ENCODE results near the gene RNF223. TPM values are rescaled to one million over a fixed set of nuclear protein-coding genes. Genes with fewer than 3 reads are reported as not detected.
"Not testable (repeated sequence)": the region's sequence is repeated elsewhere in the genome, so short reads cannot be mapped to it uniquely, and the experiment has no call there.

Gene RNF223
- total RNA-seq, 1 donor from 2014 or later: 0.10 TPM

DNA sequence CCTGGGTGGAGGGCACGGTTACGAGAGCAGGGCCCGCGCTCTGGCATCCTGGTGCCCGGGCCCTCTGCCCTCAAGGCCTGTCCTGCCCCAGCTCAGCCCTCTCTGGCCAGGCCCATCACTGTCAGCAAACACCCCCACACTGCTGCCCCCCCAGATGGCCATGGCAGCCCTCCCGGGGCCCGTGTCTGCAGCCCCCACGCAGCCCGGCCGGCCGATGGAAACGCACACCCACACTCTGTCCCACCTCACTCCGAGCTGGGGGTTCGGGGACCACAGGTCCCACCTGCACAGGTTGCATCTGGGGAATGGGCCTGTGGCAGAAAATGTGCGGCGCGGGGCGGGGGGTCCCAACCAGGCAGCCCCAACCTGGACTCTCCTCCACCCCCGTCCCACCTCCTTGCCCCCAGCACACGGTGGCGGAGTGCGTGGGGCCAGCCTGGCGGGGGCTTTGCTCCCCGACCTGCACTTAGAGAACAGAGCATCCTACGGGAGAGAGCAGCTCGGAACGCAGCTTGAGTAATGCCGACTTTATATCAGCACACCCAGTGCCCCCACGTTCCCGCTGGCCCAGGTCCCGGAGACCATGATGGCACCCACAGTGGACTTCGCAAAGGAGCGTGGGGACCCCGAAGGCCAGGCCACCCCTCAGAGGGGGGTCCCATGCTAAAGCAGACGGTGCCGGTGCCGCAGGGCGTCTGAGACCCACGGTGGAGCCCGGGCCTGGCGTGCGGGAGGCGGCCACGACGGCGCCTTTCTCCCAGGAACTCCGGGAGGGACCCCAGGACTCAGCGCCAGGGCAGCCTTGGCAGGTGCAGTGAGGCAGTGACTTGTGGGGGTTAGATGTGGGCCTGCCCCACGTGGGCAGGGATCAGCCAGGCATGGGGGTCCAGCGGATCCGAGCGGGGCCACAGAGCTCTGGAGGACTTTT is 7.5 kb upstream of the RNF223 start:
- no peak for DNase-seq (ENCODE audit: low spot score)
- Mint-ChIP-seq H3K4me3 (no peak overlapping the region), H3K27ac (no peak overlapping the region), H3K36me3 (ENCODE audit: low read depth) (no peaks in the 10 kb centered on the region), H3K4me1 (ENCODE audit: low read depth) (no peaks in the 10 kb centered on the region), H3K27me3 (ENCODE audit: insufficient read depth) (no peaks in the 10 kb centered on the region), H3K9me3 (no peaks in the 10 kb centered on the region)
- intact Hi-C loops (cut with micrococcal nuclease): no loop called here

DNA sequence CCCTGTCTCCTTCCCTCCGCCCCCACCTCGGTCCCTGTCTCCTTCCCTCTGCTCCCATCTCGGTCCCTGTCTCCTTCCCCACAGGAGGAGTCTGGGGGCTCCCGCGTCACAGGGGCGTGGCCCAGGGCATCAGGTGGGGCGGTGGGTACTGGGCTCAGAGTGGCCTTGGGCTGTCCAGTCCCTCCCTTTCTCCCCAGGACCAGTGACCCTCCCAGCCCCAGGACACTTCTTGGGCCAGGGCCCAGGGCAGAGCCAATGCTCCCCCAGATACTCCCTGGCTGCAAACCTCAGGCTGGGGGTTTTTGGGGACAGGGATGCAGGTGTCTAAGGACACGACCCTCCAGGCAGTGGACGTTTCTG is 6.8 kb upstream of the RNF223 start:
- Mint-ChIP-seq H3K4me1 (ENCODE audit: low read depth) (no peaks in the 10 kb centered on the region), H3K9me3 (no peaks in the 10 kb centered on the region), H3K36me3 (ENCODE audit: low read depth) (no peaks in the 10 kb centered on the region), H3K27ac (no peak overlapping the region), H3K4me3 (no peak overlapping the region), H3K27me3 (ENCODE audit: insufficient read depth) (no peaks in the 10 kb centered on the region)
- DNase-seq (ENCODE audit: low spot score): no peak
- intact Hi-C loops (cut with micrococcal nuclease): no loop called here

DNA sequence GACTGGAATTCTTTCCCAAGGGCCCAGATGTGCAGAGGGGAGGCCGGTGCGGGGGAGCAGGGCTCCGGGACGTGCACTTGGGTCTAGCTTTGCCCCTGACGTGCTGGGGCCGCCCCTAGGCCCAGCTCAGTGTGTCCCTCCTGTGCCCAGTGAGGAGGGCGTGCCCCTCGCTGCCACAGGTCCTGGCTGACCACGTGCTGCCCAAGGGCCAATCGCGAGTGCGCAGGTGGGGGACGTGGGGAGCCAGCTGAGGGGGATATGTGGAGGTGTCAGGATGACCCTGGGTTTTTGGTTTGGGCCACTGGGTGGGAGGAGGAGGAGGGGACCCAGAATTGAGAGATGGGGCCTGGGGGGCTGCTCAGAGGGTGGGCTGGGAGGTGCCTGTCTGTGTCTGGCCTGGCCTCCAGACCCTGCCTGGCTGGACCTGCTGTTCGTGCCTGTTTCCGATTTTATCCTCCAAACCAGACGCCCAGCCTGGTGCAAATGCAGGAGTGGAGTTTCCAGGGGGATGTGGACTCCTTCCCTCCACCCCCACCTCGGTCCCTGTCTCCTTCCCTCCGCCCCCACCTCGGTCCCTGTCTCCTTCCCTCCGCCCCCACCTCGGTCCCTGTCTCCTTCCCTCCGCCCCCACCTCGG is 6.1 kb upstream of the RNF223 start:
- Mint-ChIP-seq H3K9me3 (no peaks in the 10 kb centered on the region), H3K4me3 (no peak overlapping the region), H3K27me3 (ENCODE audit: insufficient read depth) (no peaks in the 10 kb centered on the region), H3K4me1 (ENCODE audit: low read depth) (no peaks in the 10 kb centered on the region), H3K36me3 (ENCODE audit: low read depth) (no peaks in the 10 kb centered on the region), H3K27ac (no peak overlapping the region)
- intact Hi-C loops (cut with micrococcal nuclease): no loop called here
- no peak for DNase-seq (ENCODE audit: low spot score)

DNA sequence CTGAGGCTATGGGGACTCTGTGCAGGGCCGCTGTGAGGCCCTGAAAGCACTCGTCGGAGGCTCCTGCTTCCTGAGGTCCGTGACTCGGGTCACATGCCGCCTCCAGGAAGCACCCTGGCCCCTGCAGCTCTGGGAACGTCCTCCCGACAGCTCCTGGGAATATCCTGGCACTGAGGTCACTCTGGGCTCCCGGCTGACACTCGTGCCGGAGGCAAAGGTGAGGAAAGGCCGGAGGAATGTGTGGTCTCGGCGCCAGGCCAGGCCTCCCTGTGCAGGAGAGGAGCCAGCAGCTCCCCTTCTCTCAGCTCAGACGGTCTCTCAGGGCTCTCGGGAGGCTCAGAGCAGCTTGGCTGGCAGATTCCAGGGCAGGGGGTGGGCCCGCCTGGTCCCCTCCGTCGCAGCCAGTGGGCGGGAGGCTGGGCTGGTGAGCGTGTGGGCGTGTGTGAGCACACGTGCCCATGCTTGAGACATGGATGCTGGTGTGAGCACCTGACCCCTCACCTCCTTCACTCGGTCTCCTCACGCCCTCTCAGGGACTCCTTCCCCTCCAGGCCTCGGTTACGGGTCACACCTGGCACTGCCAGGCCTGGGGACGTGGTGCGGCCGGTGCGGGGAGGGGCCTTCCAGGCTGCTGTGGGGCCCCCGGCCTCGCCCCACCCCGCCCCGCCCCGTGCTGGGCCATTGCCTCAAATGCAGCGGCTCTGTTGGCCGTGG is 5.5 kb upstream of the RNF223 start:
- Mint-ChIP-seq H3K27me3 (ENCODE audit: insufficient read depth) (no peaks in the 10 kb centered on the region), H3K4me3 (no peak overlapping the region), H3K9me3 (no peaks in the 10 kb centered on the region), H3K4me1 (ENCODE audit: low read depth) (no peaks in the 10 kb centered on the region), H3K36me3 (ENCODE audit: low read depth) (no peaks in the 10 kb centered on the region), H3K27ac (no peak overlapping the region)
- intact Hi-C loops (cut with micrococcal nuclease): no loop called here
- no peak for DNase-seq (ENCODE audit: low spot score)

DNA sequence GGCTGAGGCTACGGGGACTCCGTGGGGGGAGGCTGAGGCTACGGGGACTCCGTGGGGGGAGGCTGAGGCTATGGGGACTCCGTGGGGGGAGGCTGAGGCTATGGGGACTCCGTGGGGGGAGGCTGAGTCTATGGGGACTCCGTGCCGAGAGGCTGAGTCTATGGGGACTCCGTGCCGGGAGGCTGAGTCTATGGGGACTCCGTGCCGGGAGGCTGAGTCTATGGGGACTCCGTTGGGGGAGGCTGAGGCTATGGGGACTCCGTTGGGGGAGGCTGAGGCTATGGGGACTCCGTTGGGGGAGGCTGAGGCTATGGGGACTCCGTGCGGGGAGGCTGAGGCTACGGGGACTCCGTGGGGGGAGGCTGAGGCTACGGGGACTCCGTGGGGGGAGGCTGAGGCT is 3.3 kb upstream of the RNF223 start:
- H3K27me3 Mint-ChIP-seq (ENCODE audit: insufficient read depth); H3K4me1 Mint-ChIP-seq (ENCODE audit: low read depth); H3K9me3 Mint-ChIP-seq; H3K4me3 Mint-ChIP-seq; intact Hi-C loops (cut with micrococcal nuclease); DNase-seq (ENCODE audit: low spot score); H3K27ac Mint-ChIP-seq; H3K36me3 Mint-ChIP-seq (ENCODE audit: low read depth): not testable (repeated sequence)

DNA sequence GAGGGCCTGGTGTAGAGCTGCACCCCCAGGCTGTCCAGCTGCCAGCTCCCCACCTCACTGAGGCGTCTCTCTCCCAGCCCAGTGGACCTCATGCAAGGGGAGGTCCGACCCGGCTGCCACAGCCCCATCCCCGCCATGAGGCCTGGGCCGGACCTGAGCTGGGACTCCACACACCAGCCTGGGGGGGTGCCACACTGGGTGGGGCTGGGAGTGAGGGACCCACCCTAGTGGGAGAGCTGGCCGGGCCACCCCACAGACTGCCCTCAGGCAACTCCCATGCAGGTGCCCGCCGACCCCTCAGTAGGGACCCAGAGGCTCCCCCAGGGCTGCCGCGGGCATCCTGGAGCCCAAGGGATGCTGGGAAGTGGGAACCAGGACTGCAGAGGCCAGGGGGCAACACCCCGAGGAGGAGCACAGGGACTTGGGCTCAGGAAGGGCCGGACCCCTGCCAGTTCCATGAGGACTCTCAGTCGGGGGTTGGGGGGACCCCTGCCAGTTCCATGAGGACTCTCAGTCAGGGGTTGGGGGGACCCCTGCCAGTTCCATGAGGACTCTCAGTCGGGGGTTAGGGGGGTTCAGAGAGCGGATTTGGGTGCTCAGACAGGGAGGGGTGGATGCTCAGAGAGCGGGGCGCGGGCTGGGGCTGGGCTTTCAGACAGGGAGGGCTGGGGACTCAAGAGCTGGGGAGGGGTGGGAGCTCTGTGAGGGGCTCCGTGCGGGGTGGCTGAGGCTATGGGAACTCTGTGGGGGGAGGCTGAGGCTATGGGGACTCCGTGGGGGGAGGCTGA is 1.2 kb upstream of the RNF223 start:
- Mint-ChIP-seq H3K36me3 (ENCODE audit: low read depth) (no peaks in the 10 kb centered on the region), H3K4me1 (ENCODE audit: low read depth) (no peaks in the 10 kb centered on the region), H3K27me3 (ENCODE audit: insufficient read depth) (peaks cover 3% of the 10 kb centered on the region), H3K4me3 (no peak overlapping the region), H3K9me3 (no peaks in the 10 kb centered on the region), H3K27ac (no peak overlapping the region)
- intact Hi-C loops (cut with micrococcal nuclease): no loop called here
- DNase-seq (ENCODE audit: low spot score): no peak

DNA sequence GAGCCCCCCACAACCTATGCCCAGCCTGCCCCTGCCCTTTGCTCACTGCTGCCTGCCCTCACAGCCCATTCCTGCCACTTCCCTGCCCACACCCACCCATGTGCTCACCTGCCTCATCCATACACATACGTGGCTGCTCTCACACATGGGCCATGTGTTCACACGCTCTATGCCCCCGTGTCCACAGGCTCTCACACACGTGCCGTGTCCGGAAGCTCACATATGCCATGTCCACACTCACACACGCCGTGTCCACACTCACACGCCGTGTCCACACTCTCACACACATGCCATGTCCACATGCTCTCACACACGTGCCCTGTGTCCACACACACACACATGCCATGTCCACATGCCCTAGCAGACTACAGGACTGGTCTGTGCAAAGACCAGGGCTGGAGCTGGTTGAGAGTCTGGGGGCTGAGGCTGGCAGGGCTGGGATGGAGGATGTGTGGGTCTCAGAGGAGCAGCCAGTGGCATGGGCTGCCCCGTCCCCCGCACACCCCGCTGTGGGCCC is 583 bp upstream of the RNF223 start:
- intact Hi-C loops (cut with micrococcal nuclease): no loop called here
- Mint-ChIP-seq H3K27ac (no peak overlapping the region), H3K27me3 (ENCODE audit: insufficient read depth) (peaks cover 3% of the 10 kb centered on the region), H3K9me3 (no peaks in the 10 kb centered on the region), H3K36me3 (ENCODE audit: low read depth) (no peaks in the 10 kb centered on the region), H3K4me3 (no peak overlapping the region), H3K4me1 (ENCODE audit: low read depth) (no peaks in the 10 kb centered on the region)
- no peak for DNase-seq (ENCODE audit: low spot score)

DNA sequence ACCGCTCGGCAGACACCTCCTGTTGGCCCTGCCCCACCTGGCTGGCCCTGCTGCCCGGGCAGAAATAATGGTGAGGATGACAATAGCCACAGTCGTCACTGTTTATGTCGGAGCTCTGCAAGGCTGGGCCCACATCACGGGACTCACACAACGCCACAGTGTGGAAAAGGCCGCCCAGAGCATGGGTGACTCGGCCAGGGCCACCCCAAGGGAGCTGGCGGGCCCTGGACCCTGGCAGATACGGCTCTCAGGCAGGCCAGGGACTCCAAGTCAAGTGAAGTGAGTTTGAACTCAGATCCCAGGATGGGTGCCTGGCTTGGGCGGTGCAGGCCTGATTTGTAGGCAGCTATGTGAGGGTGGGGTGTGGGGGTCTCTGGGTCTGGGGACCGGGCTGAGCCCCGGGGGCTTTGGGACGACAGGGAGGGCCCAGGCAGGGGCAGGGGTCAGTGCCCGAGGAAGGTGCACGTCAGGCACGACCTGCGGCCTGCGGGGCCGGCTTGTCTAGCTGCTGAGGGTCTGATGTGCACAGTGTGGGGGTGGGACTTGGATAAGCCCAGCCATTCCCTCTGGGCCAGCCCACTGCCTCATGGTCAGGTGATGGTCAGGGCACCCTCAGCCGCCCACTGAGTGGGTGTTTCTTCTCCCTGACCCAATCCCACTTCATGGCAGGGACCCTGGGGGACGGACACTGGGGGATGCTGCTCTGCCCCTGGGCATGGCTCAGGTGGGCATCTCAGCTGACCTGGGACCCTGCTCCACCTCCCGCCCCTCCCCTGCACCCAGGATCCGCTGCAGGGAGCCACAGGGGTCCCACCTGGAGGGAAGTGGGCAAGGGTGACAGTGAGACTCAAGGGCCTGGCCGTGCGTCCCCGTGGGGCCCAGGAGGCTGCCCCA is 1.0 kb downstream of the RNF223 start:
- Mint-ChIP-seq H3K4me1 (ENCODE audit: low read depth) (no peaks in the 10 kb centered on the region), H3K36me3 (ENCODE audit: low read depth) (no peaks in the 10 kb centered on the region), H3K27me3 (ENCODE audit: insufficient read depth) (peaks cover 3% of the 10 kb centered on the region), H3K4me3 (no peak overlapping the region), H3K9me3 (no peaks in the 10 kb centered on the region), H3K27ac (no peak overlapping the region)
- intact Hi-C loops (cut with micrococcal nuclease): no loop called here
- DNase-seq (ENCODE audit: low spot score): no peak

DNA sequence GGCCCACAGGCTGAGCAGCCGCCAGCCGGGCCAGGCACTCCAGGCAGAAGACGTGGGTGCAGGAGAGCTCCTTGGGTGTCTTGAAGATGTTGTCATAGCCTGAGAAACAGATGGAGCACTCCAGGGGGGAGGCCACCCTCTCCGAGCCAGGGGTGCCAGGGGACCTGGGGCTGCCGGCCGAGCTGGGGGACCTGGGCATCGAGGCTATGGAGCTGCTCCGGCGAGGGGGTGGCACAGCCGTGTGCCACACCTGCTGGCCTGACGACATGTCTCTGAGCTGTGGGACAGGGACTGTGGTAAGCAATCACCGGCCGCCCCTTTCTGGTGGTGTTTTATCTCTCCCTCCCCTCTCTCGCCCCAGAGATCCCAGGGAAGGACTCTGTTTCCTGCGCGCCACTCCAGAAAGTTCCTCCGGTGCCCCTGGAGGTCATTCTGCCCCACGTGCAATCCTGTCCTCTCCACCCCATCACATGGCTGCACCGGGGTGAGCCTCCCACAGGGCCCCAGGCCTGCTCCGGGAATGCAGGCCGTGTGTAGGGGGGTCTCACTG is 1.7 kb downstream of the RNF223 start:
- Mint-ChIP-seq H3K27me3 (ENCODE audit: insufficient read depth) (peaks cover 3% of the 10 kb centered on the region), H3K4me1 (ENCODE audit: low read depth) (no peaks in the 10 kb centered on the region), H3K36me3 (ENCODE audit: low read depth) (no peaks in the 10 kb centered on the region), H3K4me3 (no peak overlapping the region), H3K9me3 (no peaks in the 10 kb centered on the region), H3K27ac (no peak overlapping the region)
- DNase-seq (ENCODE audit: low spot score): no peak
- intact Hi-C loops (cut with micrococcal nuclease): no loop called here

DNA sequence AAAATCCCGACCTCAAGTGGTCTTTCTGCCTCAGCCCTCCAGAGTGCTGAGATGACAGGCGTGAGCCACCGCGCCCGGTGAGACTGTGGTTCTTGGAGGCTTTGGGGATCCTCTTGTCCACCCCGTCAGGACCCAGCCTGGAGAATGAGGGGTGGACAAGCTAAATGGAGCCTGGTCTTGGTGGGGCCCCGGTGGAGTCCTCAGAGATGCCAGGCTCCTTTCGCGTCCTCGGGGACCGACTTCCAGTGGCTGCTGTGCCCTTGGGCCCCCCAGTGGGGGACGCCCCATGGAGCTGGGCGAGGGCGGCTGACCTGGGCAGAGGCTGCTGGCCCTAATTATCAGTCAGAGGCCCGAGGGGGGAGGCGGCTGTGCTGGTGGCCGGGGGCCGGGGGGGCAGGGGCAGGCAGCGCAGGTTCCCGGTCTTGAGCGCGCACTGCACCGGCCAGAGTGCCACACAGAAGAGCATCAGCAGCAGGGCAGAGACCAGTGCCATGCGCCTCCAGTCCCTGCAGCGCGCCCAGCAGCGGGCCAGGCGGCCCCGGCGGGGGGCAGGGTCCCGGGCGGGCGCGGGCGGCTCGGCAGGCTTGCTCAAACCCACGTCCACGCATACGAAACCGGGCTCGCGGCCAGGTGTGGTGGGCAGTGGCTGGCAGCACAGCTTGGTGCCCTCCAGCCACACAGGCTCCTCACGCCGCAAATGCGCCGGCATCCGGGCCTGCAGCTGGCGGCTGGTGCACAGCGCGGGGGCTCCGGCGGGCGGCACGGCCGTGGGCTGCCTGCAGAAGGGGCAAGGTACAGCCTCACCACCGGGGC is 2.4 kb downstream of the RNF223 start:
- Mint-ChIP-seq H3K9me3 (no peaks in the 10 kb centered on the region), H3K27me3 (ENCODE audit: insufficient read depth) (peaks cover 3% of the 10 kb centered on the region), H3K36me3 (ENCODE audit: low read depth) (no peaks in the 10 kb centered on the region), H3K27ac (no peak overlapping the region), H3K4me1 (ENCODE audit: low read depth) (no peaks in the 10 kb centered on the region), H3K4me3 (peak overlapping the region; percentile 15)
- intact Hi-C loops (cut with micrococcal nuclease): no loop called here
- no peak for DNase-seq (ENCODE audit: low spot score)

Data from activated T-helper 1 cell treated with anti-CD3 and anti-CD28 coated beads, Interleukin-12 subunit alpha, Interleukin-12 subunit beta, Interleukin-2, Interleukin-4 antibody, amounts not matched to agents 30 ng/mL and 10 ng/mL and 1 ng/mL, durations not matched to agents 14 hours and 24 hours and 36 hours (primary cell).